ENCODE measurements around the gene CCDC82. TPM values are rescaled to one million over a fixed set of nuclear protein-coding genes. Genes with fewer than 3 reads are reported as not detected.

CCDC82 gene
- total and polyA plus RNA-seq, 2 of the 4 experiments (the other 2 are of a cell fraction), result 4.1 to 9.4 TPM

GRCh38 chr11:96318399-96318798 lies 71.3 kb downstream of the CCDC82 start:
- Histone ChIP-seq H4K20me1 (ENCODE audit: insufficient read depth, low read length) (no peaks in the 10 kb centered on the region), H3K9me1 (ENCODE audit: insufficient read depth, low read length) (peaks cover 11% of the 10 kb centered on the region), H2AK5ac (ENCODE audit: low read depth, low read length) (no peak overlapping the region), H2BK20ac (ENCODE audit: low read depth, low read length) (0 out of 2 replicates have a peak overlapping the region, but pooled peaks have one; percentile 23), H2AFZ (replicated peaks; ENCODE audit: low read length, poor library complexity) (no peak overlapping the region), H3K79me1 (ENCODE audit: low read depth in 1 of 2, low read length in 2 of 2) (peaks cover 41 to 90% of the 10 kb centered on the region in 2 experiments), H3K4me2 (ENCODE audit: low read depth, low read length) (no peak overlapping the region), H3K18ac (ENCODE audit: low read depth, low read length) (peak overlapping the region; percentile 20; the same call in 1 of the 2 replicates), H3K27ac (ENCODE audit: insufficient read depth, low read length) (no peak overlapping the region), H3K36me3 (ENCODE audit: control insufficient read depth, insufficient read depth, low read length) (peaks cover 6% of the 10 kb centered on the region), H3K14ac (replicated peaks; ENCODE audit: low read depth, low read length) (peak overlapping the region; percentile 78), H3K27me3 (ENCODE audit: control insufficient read depth, insufficient read depth, low read length) (no peaks in the 10 kb centered on the region), H2BK5ac (ENCODE audit: low read depth, low read length, poor library complexity, severe bottlenecking) (peak overlapping the region; percentile 9), H3K23ac (ENCODE audit: low read depth, low read length) (peak overlapping the region; percentile 43; the same call in 1 of the 2 replicates), H2BK120ac (ENCODE audit: low read depth, low read length) (no peak overlapping the region), H3K9ac (ENCODE audit: low read depth, low read length) (no peak overlapping the region), H2AK9ac (replicated peaks; ENCODE audit: low read depth, low read length, poor library complexity) (no peak overlapping the region), H4K5ac (ENCODE audit: low read depth, low read length) (no peak overlapping the region), H3K56ac (ENCODE audit: extremely low read depth, insufficient read depth, low read length) (no peak overlapping the region), H3K4ac (ENCODE audit: low read depth, low read length) (no peak overlapping the region; the same call in 1 of the 2 replicates), H3K4me1 (ENCODE audit: control insufficient read depth, insufficient read depth, low read length) (peaks cover 26% of the 10 kb centered on the region), H4K8ac (ENCODE audit: low read depth in 2 of 2, low read length in 2 of 2) (no peak overlapping the region), H2BK15ac (ENCODE audit: low read depth, low read length) (peak overlapping the region; percentile 60; the same call in 1 of the 3 replicates), H3K9me3 (ENCODE audit: control insufficient read depth, insufficient read depth, low read length) (no peaks in the 10 kb centered on the region), H4K91ac (ENCODE audit: insufficient read depth, low read depth, low read length) (no peak overlapping the region), H3K4me3 (ENCODE audit: insufficient read depth, low read depth, low read length) (no peak overlapping the region)
- in situ Hi-C loops (cut with MboI; ENCODE audit: low sequenced_read_pairs) (no loop called here), dilution Hi-C loops (cut with HindIII; ENCODE audit: low sequenced_read_pairs, unreplicated experiment) (no loop called here), intact Hi-C loops (cut with micrococcal nuclease) (no loop called here)
- DNase-seq (no peak), ATAC-seq (ENCODE audit: low read depth) (no peak)
- no TSS peak for BruUV-seq (replicated peaks)
- WGBS, 2 experiments (ENCODE audit: extremely low coverage in 2 of 2, insufficient read length in 1 of 2), result no CpG with 5 or more reads among the region's 1 CpG
- CTCF ChIA-PET, result no interaction called here
- TF ChIP-seq MXI1 (IDR thresholded peaks at IDR 0.05; ENCODE audit: borderline replicate concordance, low read depth, low read length) (no peak), SMC3 (IDR thresholded peaks at IDR 0.05; ENCODE audit: low read depth, low read length) (no peak), FOS (IDR thresholded peaks at IDR 0.05; ENCODE audit: low read depth, low read length) (no peak), BHLHE40 (IDR thresholded peaks at IDR 0.05; ENCODE audit: low read depth, low read length) (no peak), POLR2A (IDR thresholded peaks at IDR 0.05; ENCODE audit: low read depth, low read length) (no peak), MAZ (IDR thresholded peaks at IDR 0.05; ENCODE audit: borderline replicate concordance, low read depth, low read length) (no peak), RFX5 (IDR thresholded peaks at IDR 0.05; ENCODE audit: low read depth, low read length) (no peak), RCOR1 (IDR thresholded peaks at IDR 0.05; ENCODE audit: insufficient replicate concordance, low read length) (no peak), CHD1 (IDR thresholded peaks at IDR 0.05; ENCODE audit: low read depth, low read length) (no peak), MAFK (IDR thresholded peaks at IDR 0.05; ENCODE audit: low read depth, low read length) (no peak), ELK1 (IDR thresholded peaks at IDR 0.05; ENCODE audit: borderline replicate concordance, low read depth, low read length) (no peak), RAD21 (IDR thresholded peaks at IDR 0.05; ENCODE audit: low read length) (no peak), NFE2L2 (IDR thresholded peaks at IDR 0.05; ENCODE audit: low read depth, low read length) (no peak), CEBPB (IDR thresholded peaks at IDR 0.05; ENCODE audit: low read depth, low read length) (no peak)
- TF ChIP-seq, protein P1, sequence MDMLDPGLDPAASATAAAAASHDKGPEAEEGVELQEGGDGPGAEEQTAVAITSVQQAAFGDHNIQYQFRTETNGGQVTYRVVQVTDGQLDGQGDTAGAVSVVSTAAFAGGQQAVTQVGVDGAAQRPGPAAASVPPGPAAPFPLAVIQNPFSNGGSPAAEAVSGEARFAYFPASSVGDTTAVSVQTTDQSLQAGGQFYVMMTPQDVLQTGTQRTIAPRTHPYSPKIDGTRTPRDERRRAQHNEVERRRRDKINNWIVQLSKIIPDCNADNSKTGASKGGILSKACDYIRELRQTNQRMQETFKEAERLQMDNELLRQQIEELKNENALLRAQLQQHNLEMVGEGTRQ (IDR thresholded peaks at IDR 0.05; ENCODE audit: low read depth, low read length), result no peak
- TF ChIP-seq, protein P2, sequence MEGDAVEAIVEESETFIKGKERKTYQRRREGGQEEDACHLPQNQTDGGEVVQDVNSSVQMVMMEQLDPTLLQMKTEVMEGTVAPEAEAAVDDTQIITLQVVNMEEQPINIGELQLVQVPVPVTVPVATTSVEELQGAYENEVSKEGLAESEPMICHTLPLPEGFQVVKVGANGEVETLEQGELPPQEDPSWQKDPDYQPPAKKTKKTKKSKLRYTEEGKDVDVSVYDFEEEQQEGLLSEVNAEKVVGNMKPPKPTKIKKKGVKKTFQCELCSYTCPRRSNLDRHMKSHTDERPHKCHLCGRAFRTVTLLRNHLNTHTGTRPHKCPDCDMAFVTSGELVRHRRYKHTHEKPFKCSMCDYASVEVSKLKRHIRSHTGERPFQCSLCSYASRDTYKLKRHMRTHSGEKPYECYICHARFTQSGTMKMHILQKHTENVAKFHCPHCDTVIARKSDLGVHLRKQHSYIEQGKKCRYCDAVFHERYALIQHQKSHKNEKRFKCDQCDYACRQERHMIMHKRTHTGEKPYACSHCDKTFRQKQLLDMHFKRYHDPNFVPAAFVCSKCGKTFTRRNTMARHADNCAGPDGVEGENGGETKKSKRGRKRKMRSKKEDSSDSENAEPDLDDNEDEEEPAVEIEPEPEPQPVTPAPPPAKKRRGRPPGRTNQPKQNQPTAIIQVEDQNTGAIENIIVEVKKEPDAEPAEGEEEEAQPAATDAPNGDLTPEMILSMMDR (conservative IDR thresholded peaks at IDR 0.05; ENCODE audit: low read depth, low read length), result no peak
- POLR2A ChIA-PET (ENCODE audit: unreplicated experiment), result no interaction called here

Data from IMR-90 (cell line).